ENCODE measurements around the gene SPATA6. TPM values are rescaled to one million over a fixed set of nuclear protein-coding genes. Genes with fewer than 3 reads are reported as not detected.
"Not testable (repeated sequence)": the region's sequence is repeated elsewhere in the genome, so short reads cannot be mapped to it uniquely, and the experiment has no call there.

SPATA6 gene
- total RNA-seq, 1 donor, result 10.5 TPM

DNA sequence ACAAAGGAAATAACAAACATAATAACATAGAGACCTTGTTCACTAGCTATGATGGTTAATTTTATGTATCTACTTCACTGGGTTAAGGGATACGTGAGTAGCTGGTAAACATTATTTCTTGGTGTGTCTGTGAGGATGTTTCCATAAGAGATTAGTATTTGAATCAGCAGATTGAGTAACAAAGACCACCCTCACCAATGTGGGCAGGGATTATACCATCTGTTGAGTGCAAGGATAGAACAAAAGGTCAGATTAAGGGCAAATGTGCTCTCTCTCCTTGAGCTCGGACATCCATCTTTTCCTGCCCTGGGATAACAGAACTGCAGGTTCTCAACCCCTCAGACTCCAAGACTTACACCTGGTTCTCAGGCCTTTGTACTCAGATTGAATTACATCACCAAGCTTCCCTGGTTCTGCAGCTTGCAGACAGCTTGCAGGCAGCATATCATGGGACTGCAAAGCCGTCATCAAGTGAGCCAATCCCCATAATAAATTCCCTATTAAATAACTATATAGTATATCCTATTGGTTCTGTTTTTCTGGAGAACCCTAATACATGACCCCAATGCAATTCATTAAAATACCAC, 9.2 kb downstream of the SPATA6 start:
- no peak overlapping the region for H3K4me3 ChIP-seq (ENCODE audit: low read depth, low read length)
- DNase-seq (ENCODE audit: low read depth), result no peak
- TF ChIP-seq, protein P1, sequence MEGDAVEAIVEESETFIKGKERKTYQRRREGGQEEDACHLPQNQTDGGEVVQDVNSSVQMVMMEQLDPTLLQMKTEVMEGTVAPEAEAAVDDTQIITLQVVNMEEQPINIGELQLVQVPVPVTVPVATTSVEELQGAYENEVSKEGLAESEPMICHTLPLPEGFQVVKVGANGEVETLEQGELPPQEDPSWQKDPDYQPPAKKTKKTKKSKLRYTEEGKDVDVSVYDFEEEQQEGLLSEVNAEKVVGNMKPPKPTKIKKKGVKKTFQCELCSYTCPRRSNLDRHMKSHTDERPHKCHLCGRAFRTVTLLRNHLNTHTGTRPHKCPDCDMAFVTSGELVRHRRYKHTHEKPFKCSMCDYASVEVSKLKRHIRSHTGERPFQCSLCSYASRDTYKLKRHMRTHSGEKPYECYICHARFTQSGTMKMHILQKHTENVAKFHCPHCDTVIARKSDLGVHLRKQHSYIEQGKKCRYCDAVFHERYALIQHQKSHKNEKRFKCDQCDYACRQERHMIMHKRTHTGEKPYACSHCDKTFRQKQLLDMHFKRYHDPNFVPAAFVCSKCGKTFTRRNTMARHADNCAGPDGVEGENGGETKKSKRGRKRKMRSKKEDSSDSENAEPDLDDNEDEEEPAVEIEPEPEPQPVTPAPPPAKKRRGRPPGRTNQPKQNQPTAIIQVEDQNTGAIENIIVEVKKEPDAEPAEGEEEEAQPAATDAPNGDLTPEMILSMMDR (IDR thresholded peaks at IDR 0.05; ENCODE audit: insufficient read depth, low read length), result no peak

GRCh38 chr1:48450505-48450904, 21.5 kb downstream of the SPATA6 start:
- DNase-seq (ENCODE audit: low read depth), result peak; percentile 15
- H3K4me3 ChIP-seq (ENCODE audit: low read depth, low read length), result no peak overlapping the region
- TF ChIP-seq, protein P1 (IDR thresholded peaks at IDR 0.05; ENCODE audit: insufficient read depth, low read length), result peak; percentile 46

DNA sequence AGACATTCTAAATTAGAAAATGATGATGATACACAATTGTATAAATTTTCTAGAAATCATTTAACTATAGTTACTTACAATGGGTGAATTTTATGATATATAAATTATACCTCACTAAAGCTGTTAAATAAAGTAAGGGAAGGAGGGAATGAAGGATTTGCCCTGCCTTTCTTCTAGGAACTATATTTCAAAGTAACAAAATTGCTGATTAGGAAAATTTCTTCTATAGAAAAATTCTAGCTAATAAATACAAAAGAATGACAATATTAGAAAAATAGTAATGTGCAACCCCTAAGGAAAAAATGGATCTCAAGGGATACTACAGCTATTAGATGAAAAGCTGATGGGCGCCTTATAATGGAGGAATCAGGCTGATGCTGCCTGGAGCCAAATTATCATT, 23.1 kb downstream of the SPATA6 start:
- no peak for DNase-seq (ENCODE audit: low read depth)
- no peak overlapping the region for H3K4me3 ChIP-seq (ENCODE audit: low read depth, low read length)
- TF ChIP-seq, protein P1 (IDR thresholded peaks at IDR 0.05; ENCODE audit: insufficient read depth, low read length), result no peak

- not testable (repeated sequence) for H3K4me3 ChIP-seq (ENCODE audit: low read depth, low read length); DNase-seq (ENCODE audit: low read depth)
Observed at GRCh38 chr1:48444186-48444585, 27.8 kb downstream of the SPATA6 start.

- H3K4me3 ChIP-seq (ENCODE audit: low read depth, low read length), result no peak overlapping the region
- peak; percentile 0 for DNase-seq (ENCODE audit: low read depth)
- TF ChIP-seq, protein P1 (IDR thresholded peaks at IDR 0.05; ENCODE audit: insufficient read depth, low read length), result no peak
Observed at GRCh38 chr1:48442864-48443619, 29.0 kb downstream of the SPATA6 start.

- not testable (repeated sequence) for H3K4me3 ChIP-seq (ENCODE audit: low read depth, low read length); DNase-seq (ENCODE audit: low read depth)
Observed at GRCh38 chr1:48440786-48441185, 31.2 kb downstream of the SPATA6 start.

DNA sequence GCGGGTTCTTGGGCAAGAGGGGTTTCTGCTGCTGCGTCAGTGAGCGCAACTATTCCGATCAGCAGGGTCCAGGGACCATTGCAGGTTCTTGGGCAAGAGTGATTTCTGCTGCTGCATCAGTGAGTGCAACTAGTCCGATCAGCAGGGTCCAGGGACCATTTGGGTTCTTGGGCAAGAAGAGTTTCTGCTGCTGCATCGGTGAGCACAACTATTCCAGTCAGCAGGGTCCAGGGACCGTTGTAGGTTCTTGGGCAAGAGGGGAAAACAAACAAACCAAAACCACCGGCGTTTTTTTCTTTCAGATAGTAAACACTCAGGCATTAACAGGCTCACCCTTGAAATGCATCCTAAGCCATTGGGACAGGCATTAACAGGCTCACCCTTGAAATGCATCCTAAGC, 32.6 kb downstream of the SPATA6 start:
- no peak overlapping the region for H3K4me3 ChIP-seq (ENCODE audit: low read depth, low read length)
- no peak for DNase-seq (ENCODE audit: low read depth)
- TF ChIP-seq, protein P1 (IDR thresholded peaks at IDR 0.05; ENCODE audit: insufficient read depth, low read length), result no peak

- not testable (repeated sequence) for DNase-seq (ENCODE audit: low read depth); H3K4me3 ChIP-seq (ENCODE audit: low read depth, low read length)
Observed at GRCh38 chr1:48437379-48437778, 34.6 kb downstream of the SPATA6 start.

GRCh38 chr1:48435312-48436002, 36.5 kb downstream of the SPATA6 start:
- not testable (repeated sequence) for H3K4me3 ChIP-seq (ENCODE audit: low read depth, low read length); DNase-seq (ENCODE audit: low read depth)
